Keratinocyte (primary cell): ENCODE results near the gene RAB4B. TPM values are rescaled to one million over a fixed set of nuclear protein-coding genes. Genes with fewer than 3 reads are reported as not detected.
"Not testable (repeated sequence)": the region's sequence is repeated elsewhere in the genome, so short reads cannot be mapped to it uniquely, and the experiment has no call there.

ENCODE experiments used
- DNase-seq: peaks from one replicate; pipeline ENCODE4 v3.0.0-alpha.2; 2011; ENCODE audit warnings: low read depth, missing footprints, low spot score
- FAIRE-seq: peaks from 2 replicates; lab custom pipeline; 2011; peaks lifted over from hg19 to GRCh38; lab: Jason Lieb, UNC
- H2AFZ ChIP-seq: 2 replicates; pipeline ENCODE4 v1.6.0; 2012; ENCODE audit warnings: low read length, control low read depth, inconsistent platforms; ENCODE audit not compliant: control insufficient read depth
- H3K27ac ChIP-seq: 2 replicates; pipeline ENCODE4 v1.5.1; 2011; ENCODE audit warnings: low read length; ENCODE audit not compliant: control insufficient read depth, insufficient read depth
- H3K27me3 ChIP-seq: 3 replicates; pipeline ENCODE4 v1.6.0; 2011; ENCODE audit warnings: low read length; ENCODE audit not compliant: control insufficient read depth, insufficient read depth; ENCODE audit errors: extremely low read depth
- H3K36me3 ChIP-seq, 2 experiments: 2 replicates in 1 of 2; 3 replicates in 1 of 2; pipeline ENCODE4 v1.5.1; 2011; ENCODE audit warnings: low read length in 2 of 2, mild to moderate bottlenecking in 1 of 2; ENCODE audit not compliant: control insufficient read depth in 2 of 2, insufficient read depth in 2 of 2; ENCODE audit errors: extremely low read depth in 1 of 2
- H3K4me1 ChIP-seq: 3 replicates; pipeline ENCODE4 v1.5.1; 2011; ENCODE audit warnings: low read length; ENCODE audit not compliant: control insufficient read depth, insufficient read depth; ENCODE audit errors: extremely low read depth
- H3K4me2 ChIP-seq: 3 replicates; pipeline ENCODE4 v1.6.0; 2011; ENCODE audit warnings: low read depth, low read length; ENCODE audit not compliant: control insufficient read depth, insufficient read depth; ENCODE audit errors: extremely low read depth
- H3K4me3 ChIP-seq, 3 experiments: fragments of 200-600 bp in 1 of 3; sonication (generic) in 1 of 3; 2 replicates in 2 of 3; 3 replicates in 1 of 3; pipeline ENCODE4 v1.5.1; 2011 to 2016; ENCODE audit warnings: low read length in 3 of 3, mild to moderate bottlenecking in 3 of 3, control low read depth in 2 of 3, inconsistent platforms in 1 of 3, low read depth in 1 of 3, mixed read lengths in 1 of 3, mixed run types in 1 of 3, moderate library complexity in 1 of 3; ENCODE audit not compliant: control insufficient read depth in 2 of 3, insufficient read depth in 2 of 3; ENCODE audit errors: extremely low read depth in 1 of 3
- H3K79me2 ChIP-seq: 2 replicates; pipeline ENCODE4 v1.6.0; 2012; ENCODE audit warnings: low read length; ENCODE audit not compliant: control insufficient read depth, insufficient read depth
- H3K9ac ChIP-seq: 3 replicates; pipeline ENCODE4 v1.6.0; 2011; ENCODE audit warnings: low read length; ENCODE audit not compliant: control insufficient read depth, insufficient read depth; ENCODE audit errors: extremely low read depth
- H3K9me1 ChIP-seq: 3 replicates; pipeline ENCODE4 v1.6.0; 2011; ENCODE audit warnings: low read length; ENCODE audit not compliant: control insufficient read depth, insufficient read depth; ENCODE audit errors: extremely low read depth
- H3K9me3 ChIP-seq: 2 replicates; pipeline ENCODE4 v1.5.1; 2012; ENCODE audit warnings: low read depth, low read length; ENCODE audit not compliant: control insufficient read depth
- H4K20me1 ChIP-seq: 3 replicates; pipeline ENCODE4 v1.6.0; 2011; ENCODE audit warnings: low read length; ENCODE audit not compliant: control insufficient read depth, insufficient read depth; ENCODE audit errors: extremely low read depth
- CTCF ChIP-seq, 3 experiments: IDR thresholded peaks in 1 of 3; conservative IDR thresholded peaks in 1 of 3; optimal IDR thresholded peaks in 1 of 3; 2 replicates in 2 of 3; 3 replicates in 1 of 3; pipeline versions ENCODE3 to v1.5.1; 2011; ENCODE audit warnings: low read length in 3 of 3, mild to moderate bottlenecking in 3 of 3, moderate library complexity in 2 of 3, control low read depth in 1 of 3, inconsistent platforms in 1 of 3; ENCODE audit not compliant: insufficient read depth in 2 of 3; ENCODE audit errors: extremely low read depth in 1 of 3
- EZH2 ChIP-seq: IDR thresholded peaks from one replicate; pipeline ENCODE4 v1.6.1; 2012; ENCODE audit warnings: inconsistent platforms, mild to moderate bottlenecking, low read length, moderate library complexity
- dilution Hi-C: fragments of 300-500 bp; cut with MboI; formaldehyde crosslinking; loops from one replicate; pipeline ENCODE4 v1.7.0; 2020; ENCODE audit warnings: low sequenced_read_pairs; ENCODE audit not compliant: extremely low pct_ligation_motif_present
- polyA plus RNA-seq, 5 experiments: library from polyadenylated mRNA; depleted of rRNA in 3 of 5; stranded (reverse) in 3 of 5; stranded (forward) in 1 of 5; unstranded in 1 of 5; fragments of >200 nt; gene quantifications; 1 replicate in 1 of 5; 2 replicates in 3 of 5; 3 replicates in 1 of 5; pipeline versions ENCODE4 v1.2.1 to v1.2.3, GENCODE V29; 2011 to 2012; ENCODE audit warnings: missing spikeins in 2 of 5, low read depth in 1 of 5, low replicate concordance in 1 of 5

Gene RAB4B
- polyA plus RNA-seq, 1 donor (not counting 4 experiments of a cell fraction or from before 2014, with no cell fraction given) = 15.0 TPM

GRCh38 chr19:40822161-40822560 lies 44.1 kb downstream of the RAB4B start:
- Histone ChIP-seq H3K27me3 (no peaks in the 10 kb centered on the region), H3K36me3 (peaks cover 0 to 2% of the 10 kb centered on the region in 2 experiments), H3K27ac (no peak overlapping the region), H3K4me1 (no peaks in the 10 kb centered on the region), H4K20me1 (no peaks in the 10 kb centered on the region), H3K79me2 (no peaks in the 10 kb centered on the region), H3K9me3 (no peaks in the 10 kb centered on the region), H2AFZ (no peak overlapping the region), H3K4me2 (no peak overlapping the region), H3K4me3 (no peak overlapping the region), H3K9me1 (no peaks in the 10 kb centered on the region), H3K9ac (no peak overlapping the region)
- dilution Hi-C loops = no loop called here
- no peak for FAIRE-seq
- no peak for DNase-seq
- TF ChIP-seq EZH2 (no peak), CTCF (optimal IDR thresholded peaks at IDR 0.05 in 1 of 3, IDR thresholded peaks at IDR 0.05 in 1 of 3, conservative IDR thresholded peaks at IDR 0.05 in 1 of 3; ENCODE audit: extremely low read depth in 1 of 3, insufficient read depth in 2 of 3, low read length in 3 of 3) (no peak)

GRCh38 chr19:40822704-40823553 lies 44.9 kb downstream of the RAB4B start:
- H3K9ac ChIP-seq, dilution Hi-C loops, FAIRE-seq, H3K9me1 ChIP-seq, H3K4me2 ChIP-seq, H2AFZ ChIP-seq, H3K4me3 ChIP-seq, H3K4me1 ChIP-seq, H3K27me3 ChIP-seq, H3K27ac ChIP-seq, H3K79me2 ChIP-seq, H4K20me1 ChIP-seq, DNase-seq, H3K9me3 ChIP-seq, H3K36me3 ChIP-seq: not testable (repeated sequence)

GRCh38 chr19:40824916-40825315 lies 46.9 kb downstream of the RAB4B start:
- not testable (repeated sequence) for H3K27ac ChIP-seq, H2AFZ ChIP-seq, H3K4me3 ChIP-seq

GRCh38 chr19:40825460-40826095 lies 47.5 kb downstream of the RAB4B start:
- H3K36me3 ChIP-seq, dilution Hi-C loops: not testable (repeated sequence)

More at GRCh38 chr19:40824916-40825315, 46.9 kb downstream of the RAB4B start:
- H3K79me2 ChIP-seq, H3K9me3 ChIP-seq, H4K20me1 ChIP-seq, H3K36me3 ChIP-seq, H3K9ac ChIP-seq, FAIRE-seq, H3K9me1 ChIP-seq, H3K27me3 ChIP-seq, H3K4me1 ChIP-seq, DNase-seq, dilution Hi-C loops, H3K4me2 ChIP-seq: not testable (repeated sequence)

More at GRCh38 chr19:40825460-40826095, 47.5 kb downstream of the RAB4B start:
- H3K4me3 ChIP-seq, H3K27ac ChIP-seq, H3K9me3 ChIP-seq, H3K79me2 ChIP-seq, DNase-seq, H4K20me1 ChIP-seq, H2AFZ ChIP-seq, H3K9ac ChIP-seq, H3K4me2 ChIP-seq, FAIRE-seq, H3K4me1 ChIP-seq, H3K9me1 ChIP-seq, H3K27me3 ChIP-seq: not testable (repeated sequence)
